GM10266 (cell line): ENCODE data around the gene RASA3.

Source experiments
- DNase-seq: peaks from one replicate; pipeline ENCODE4 v3.0.0; 2012; ENCODE audit errors: extremely low spot score
- TF ChIP-seq, protein P1 (sequence below): IDR thresholded peaks from 2 replicates; pipeline ENCODE4 v1.5.1; 2012; ENCODE audit warnings: mild to moderate bottlenecking, low read depth; ENCODE audit not compliant: control insufficient read depth, insufficient read depth; ENCODE audit errors: missing control alignments

The RASA3 gene

GRCh38 chr13:114081761-114082681 lies 50.4 kb downstream of the RASA3 start:
- no peak for DNase-seq
- TF ChIP-seq, protein P1, sequence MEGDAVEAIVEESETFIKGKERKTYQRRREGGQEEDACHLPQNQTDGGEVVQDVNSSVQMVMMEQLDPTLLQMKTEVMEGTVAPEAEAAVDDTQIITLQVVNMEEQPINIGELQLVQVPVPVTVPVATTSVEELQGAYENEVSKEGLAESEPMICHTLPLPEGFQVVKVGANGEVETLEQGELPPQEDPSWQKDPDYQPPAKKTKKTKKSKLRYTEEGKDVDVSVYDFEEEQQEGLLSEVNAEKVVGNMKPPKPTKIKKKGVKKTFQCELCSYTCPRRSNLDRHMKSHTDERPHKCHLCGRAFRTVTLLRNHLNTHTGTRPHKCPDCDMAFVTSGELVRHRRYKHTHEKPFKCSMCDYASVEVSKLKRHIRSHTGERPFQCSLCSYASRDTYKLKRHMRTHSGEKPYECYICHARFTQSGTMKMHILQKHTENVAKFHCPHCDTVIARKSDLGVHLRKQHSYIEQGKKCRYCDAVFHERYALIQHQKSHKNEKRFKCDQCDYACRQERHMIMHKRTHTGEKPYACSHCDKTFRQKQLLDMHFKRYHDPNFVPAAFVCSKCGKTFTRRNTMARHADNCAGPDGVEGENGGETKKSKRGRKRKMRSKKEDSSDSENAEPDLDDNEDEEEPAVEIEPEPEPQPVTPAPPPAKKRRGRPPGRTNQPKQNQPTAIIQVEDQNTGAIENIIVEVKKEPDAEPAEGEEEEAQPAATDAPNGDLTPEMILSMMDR: no peak

GRCh38 chr13:114080739-114081561 lies 51.5 kb downstream of the RASA3 start:
- DNase-seq: no peak
- TF ChIP-seq, protein P1: no peak

GRCh38 chr13:114079601-114080536 lies 52.6 kb downstream of the RASA3 start:
- TF ChIP-seq, protein P1: no peak
- DNase-seq: no peak

DNA sequence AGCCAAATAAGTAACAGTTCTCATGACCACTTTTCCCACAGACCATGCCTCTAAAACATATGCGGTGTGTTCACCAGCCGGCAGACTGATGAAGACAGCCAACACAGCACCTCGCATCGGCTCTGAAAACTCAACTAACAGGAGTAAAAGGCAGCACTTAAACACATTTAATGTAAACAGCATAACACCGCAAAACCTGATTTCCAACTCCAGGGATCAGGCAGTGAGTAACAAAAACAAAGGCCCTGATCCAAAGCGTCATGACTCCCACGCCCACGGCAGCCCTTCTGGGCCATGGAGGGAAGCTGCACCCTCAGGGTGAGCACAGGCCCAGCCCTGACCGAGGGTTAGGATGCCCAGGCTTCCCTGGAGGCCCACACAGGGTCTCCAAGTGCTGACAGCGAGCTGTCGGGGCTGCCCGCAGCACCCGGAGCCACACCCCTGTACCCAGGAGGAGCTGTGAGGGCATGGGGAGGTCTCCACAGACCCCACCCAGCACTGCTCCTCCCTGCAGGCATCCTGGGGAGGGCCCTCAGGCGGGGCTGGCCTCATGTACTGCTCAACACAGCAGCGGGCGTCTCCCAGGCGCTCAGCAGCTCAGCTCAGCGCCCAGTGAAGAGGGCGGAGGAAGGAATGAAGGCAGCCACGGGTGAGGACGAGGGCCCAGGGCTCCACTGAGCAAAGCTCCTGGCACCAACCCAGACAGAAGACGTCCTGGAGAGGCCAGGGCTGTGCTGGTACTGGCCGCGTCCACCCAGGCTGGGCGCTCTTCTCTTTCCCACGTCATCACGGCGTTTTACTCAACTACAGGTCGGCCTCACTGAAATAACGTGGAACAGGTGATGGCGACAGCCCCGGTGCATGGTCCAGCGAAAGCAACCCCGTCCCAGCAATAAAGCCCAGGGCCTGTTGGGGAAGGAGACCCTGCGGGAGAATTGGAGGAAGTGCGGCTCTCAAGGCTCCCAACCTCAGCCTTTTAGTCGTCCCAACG lies 53.7 kb downstream of the RASA3 start:
- TF ChIP-seq, protein P1: no peak
- DNase-seq: no peak

GRCh38 chr13:114077933-114078325 lies 54.5 kb downstream of the RASA3 start:
- TF ChIP-seq, protein P1: no peak
- DNase-seq: no peak

GRCh38 chr13:114077099-114077932 lies 55.1 kb downstream of the RASA3 start:
- TF ChIP-seq, protein P1: no peak

More at GRCh38 chr13:114077099-114077932, 55.1 kb downstream of the RASA3 start:
- no peak for DNase-seq
